RPMI7951 (cell line): ENCODE results near the gene SPATA4. TPM values are rescaled to one million over a fixed set of nuclear protein-coding genes. Genes with fewer than 3 reads are reported as not detected.
"Not testable (repeated sequence)": the region's sequence is repeated elsewhere in the genome, so short reads cannot be mapped to it uniquely, and the experiment has no call there.

Experiments used
- DNase-seq: peaks from one replicate; pipeline ENCODE4 v3.0.0-alpha.2; 2012; ENCODE audit warnings: low read depth
- total RNA-seq: library from RNA; depleted of rRNA; stranded (reverse); fragments of >200 nt; shearing (Covaris generic); gene quantifications from 2 replicates; pipeline ENCODE4 v1.2.3, GENCODE V29; 2014; rRNA removed

SPATA4 gene
- total RNA-seq: not detected in 2 replicates

GRCh38 chr4:176195184-176195978 lies at the start of gene SPATA4:
SPATA4 (minus strand) TSS chr4:176195585; CDS start chr4:176195562, 23 bp downstream.
- DNase-seq: peak; percentile 81

DNA sequence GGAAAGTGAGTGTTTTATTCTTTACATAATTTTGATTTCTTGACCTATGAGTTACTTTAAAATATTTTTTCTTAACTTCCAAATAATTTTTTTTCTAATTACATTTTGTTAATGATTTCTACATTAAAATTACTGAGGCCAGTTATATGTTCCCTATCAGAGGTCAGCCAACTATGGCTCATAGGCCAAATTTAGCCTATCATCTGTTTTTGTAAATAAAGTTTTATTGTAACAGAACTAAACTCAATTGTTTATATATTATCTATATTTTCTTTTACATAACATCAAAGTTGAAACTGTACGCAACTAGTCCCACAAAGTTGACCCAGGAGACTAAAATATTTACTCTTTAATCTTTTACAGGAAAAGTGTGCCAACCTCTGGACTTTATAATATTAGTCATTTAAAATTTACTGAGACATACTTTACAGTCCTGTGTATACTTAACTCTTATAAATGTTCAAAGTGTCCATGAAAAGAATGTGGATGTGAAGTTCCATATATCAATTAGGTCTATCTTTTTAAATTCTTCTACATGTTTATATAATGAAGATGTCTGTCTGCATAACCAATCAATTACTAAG lies 47.5 kb upstream of the SPATA4 start:
- DNase-seq: no peak

DNA sequence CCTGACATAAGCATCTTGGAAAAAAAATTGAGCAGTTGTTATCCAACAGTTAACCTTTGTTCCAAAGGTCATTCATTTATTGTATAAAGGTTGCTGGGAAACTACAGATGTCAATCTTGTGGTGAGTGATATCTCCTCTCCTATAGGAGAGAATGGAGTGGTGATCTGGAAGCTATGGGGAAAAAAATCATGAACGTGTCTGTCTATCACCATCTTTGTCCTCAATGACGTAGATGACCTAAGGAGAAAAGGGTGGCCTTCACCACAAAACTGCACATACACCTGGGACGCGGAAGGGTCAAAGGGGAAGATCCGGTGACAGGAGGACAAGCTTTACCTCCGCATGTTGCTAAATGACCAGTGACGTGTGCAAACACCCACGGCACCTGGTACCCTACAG lies 46.3 kb upstream of the SPATA4 start:
- no peak for DNase-seq

DNA sequence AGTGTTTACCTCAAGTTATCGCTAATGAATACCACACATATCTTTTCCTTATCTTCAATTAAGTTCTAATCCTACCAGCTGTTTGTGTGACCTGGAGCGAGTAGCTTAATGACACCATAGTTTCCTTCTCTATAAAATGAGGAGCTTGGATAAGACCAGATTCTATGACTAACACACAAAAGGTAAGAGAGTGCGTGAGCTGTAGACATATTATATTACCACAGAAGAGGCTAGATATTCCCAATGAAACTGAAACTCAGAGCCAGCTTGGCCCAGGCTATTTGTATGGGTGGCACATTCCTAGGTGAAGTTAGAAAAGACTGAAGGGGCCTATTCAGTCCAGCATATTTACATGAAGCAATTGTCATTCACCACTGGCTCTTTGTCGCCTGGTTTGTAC lies 43.4 kb upstream of the SPATA4 start:
- peak; percentile 31 for DNase-seq

DNA sequence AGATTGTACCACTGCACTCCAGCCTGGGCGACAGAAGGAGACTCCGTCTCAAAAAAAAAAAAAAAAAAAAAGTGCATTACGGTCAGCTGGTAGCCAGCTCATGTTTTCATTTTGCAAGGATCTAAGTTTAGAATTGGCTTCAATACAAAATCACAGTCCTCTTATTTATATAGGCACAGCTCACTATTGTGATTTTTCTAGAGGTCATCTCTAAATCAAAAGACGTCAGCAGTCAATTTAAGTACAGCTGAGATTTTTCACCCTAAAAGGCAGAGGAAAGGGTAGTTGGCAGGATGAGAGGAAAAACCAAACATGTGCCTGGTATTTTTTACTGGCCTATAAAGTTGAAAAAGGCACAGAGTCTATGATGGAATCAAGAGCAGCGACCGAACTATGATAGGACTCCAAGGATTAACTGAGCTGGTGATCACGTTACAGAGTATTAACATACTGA lies 42.8 kb upstream of the SPATA4 start:
- peak; percentile 52 for DNase-seq

- DNase-seq: no peak
These were observed 41.6 kb upstream of the SPATA4 start for GRCh38 chr4:176236946-176237345.

- DNase-seq: no peak
These were observed 35.5 kb upstream of the SPATA4 start for GRCh38 chr4:176230836-176231235.

- no peak for DNase-seq
These were observed 34.3 kb upstream of the SPATA4 start for GRCh38 chr4:176229645-176230044.

GRCh38 chr4:176226736-176227135 lies 31.4 kb upstream of the SPATA4 start:
- DNase-seq: no peak

GRCh38 chr4:176223561-176223960 lies 28.2 kb upstream of the SPATA4 start:
- DNase-seq: no peak

DNA sequence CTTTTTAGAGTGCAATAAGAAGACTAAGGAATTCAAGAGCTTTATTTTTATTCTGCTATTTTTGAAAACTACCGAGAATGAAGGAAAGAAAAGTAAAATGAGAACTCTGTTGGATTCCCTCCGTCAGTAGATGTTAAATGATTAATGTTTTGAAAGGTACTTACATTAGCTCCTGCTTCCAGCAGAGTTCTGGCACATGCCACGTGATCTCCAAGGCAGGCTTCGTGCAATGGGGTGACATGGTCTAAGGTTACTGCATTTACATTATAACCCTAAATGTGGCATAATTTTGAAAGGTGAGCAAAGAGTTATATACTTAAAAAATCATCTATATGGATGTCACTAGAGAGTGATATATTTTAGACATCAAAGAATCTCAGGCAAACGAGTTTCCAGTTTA lies 26.8 kb upstream of the SPATA4 start:
- no peak for DNase-seq

DNA sequence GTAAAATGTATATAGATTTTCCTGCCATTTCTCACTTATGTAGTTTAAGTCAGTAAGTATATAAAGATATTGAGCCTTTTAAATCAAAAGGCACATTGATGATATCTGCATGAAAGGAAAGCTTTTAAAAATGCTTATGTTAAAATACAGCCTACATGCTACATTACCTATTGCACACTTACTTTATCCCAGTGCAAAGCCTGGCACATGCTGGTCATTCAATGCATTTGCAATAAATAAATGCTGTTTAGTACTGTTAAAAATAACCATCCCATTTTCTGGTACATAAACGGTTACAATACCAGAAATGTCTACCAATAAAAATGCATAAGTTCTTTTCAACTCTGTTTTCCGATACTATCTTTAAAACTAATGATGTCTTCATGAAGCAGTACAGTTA lies 22.1 kb upstream of the SPATA4 start:
- DNase-seq: no peak

DNA sequence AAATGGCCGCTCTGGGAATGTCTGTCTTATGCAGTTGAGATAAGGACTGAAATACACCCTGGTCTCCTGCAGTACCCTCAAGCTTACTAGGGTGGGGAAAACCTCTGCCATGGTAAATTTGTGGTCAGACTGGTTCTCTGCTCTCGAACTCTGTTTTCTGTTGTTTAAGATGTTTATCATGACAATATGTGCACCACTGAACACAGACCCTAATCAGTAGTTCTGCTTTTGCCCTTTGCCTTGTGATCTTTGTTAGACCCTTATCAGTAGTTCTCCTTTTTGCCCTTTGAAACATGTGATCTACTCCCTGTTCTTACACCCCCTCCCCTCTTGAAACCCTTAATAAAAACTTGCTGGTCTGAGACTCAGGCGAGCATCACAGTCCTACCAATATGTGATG lies 17.0 kb upstream of the SPATA4 start:
- not testable (repeated sequence) for DNase-seq

GRCh38 chr4:176210579-176211296 lies 15.4 kb upstream of the SPATA4 start:
- DNase-seq: no peak

DNA sequence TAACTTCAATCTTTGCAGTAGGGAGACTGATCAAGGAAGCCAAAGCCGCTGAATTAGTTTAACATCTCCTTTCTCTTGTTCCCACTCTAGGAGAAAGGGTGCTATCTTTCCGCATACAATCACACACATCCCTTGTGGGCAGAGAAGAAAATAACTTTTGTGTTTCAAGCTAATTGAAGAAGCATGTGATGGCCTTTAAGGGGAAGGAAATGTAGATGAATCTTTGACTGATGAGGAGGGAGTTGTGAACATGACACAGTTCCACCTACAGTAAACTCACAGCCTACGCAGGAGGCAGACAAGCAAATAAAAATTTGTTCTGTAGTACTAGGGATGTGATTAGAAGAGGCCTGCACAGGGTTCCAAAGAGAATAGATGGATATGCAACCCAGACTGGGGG lies 14.7 kb upstream of the SPATA4 start:
- DNase-seq: no peak

- no peak for DNase-seq
These were observed 14.2 kb upstream of the SPATA4 start for GRCh38 chr4:176209535-176209934.

- DNase-seq: no peak
These were observed 12.5 kb upstream of the SPATA4 start for GRCh38 chr4:176207839-176208238.

GRCh38 chr4:176205299-176205698 lies 9.9 kb upstream of the SPATA4 start:
- DNase-seq: no peak

DNA sequence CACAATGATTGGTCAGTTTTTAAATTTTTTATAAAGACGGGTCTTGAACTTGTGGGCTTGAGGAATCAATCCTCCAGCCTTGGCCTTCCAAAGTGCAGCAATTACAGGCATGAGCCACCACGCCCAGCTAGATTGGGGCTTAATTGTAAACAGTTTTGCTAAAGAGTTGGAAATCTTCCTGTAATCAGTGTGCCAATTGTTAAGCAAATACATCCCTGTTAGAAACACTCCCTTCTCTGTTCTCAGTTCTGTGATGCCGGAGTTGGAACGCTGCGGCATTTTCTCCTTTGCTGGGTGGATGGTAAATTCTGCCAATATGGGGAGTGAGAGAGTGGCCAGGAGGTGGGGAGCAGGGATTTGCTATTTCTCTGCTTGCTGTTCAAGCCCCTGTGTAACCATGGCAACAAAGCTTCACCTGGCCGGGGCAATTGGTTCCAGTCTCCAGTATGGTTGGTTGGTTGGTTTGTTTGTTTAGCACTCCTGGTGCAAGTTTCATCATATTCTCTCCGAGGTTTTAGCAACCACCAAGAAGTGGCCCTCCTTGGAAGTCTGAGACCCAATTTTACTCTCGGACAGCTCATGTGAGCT lies 3.0 kb upstream of the SPATA4 start:
- no peak for DNase-seq

- DNase-seq: peak; percentile 37
These were observed 1.4 kb downstream of the SPATA4 start for GRCh38 chr4:176193938-176194337.

- no peak for DNase-seq
These were observed 2.3 kb downstream of the SPATA4 start for GRCh38 chr4:176193126-176193525.

- peak; percentile 16 for DNase-seq
These were observed 3.4 kb downstream of the SPATA4 start for GRCh38 chr4:176191974-176192373.
